Muscle layer of colon (tissue), 2 donors: ENCODE measurements around the gene MARS1.
A peak's percentile ranks its signal among the peaks of the same experiment; 100 is the strongest.

Source experiments
- H3K27ac ChIP-seq: one replicate; pipeline ENCODE4 v1.7.0; 2013; ENCODE audit warnings: low read depth, mild to moderate bottlenecking, low read length, moderate library complexity
- H3K27me3 ChIP-seq, 2 donors: one replicate each; pipeline ENCODE4 v1.7.0; 2013; ENCODE audit warnings: low read length in 2 of 2, mild to moderate bottlenecking in 2 of 2; ENCODE audit not compliant: insufficient read depth in 2 of 2, control insufficient read depth in 1 of 2
- H3K36me3 ChIP-seq: one replicate; pipeline ENCODE4 v1.7.0; 2013; ENCODE audit warnings: mild to moderate bottlenecking, low read length; ENCODE audit not compliant: insufficient read depth
- H3K4me1 ChIP-seq: one replicate; pipeline ENCODE4 v1.7.0; 2013; ENCODE audit warnings: mild to moderate bottlenecking, low read length; ENCODE audit not compliant: insufficient read depth
- H3K4me3 ChIP-seq, 2 donors: one replicate each; pipeline ENCODE4 v1.7.0; 2013; ENCODE audit warnings: low read length in 2 of 2, low read depth in 1 of 2, mild to moderate bottlenecking in 1 of 2, moderate library complexity in 1 of 2
- H3K9ac ChIP-seq: one replicate; pipeline ENCODE4 v1.7.0; 2013; ENCODE audit warnings: low read length
- H3K9me3 ChIP-seq: one replicate; pipeline ENCODE4 v1.7.0; 2013; ENCODE audit warnings: mild to moderate bottlenecking, low read length
- donor health status: abdominal sarcoma.
- donor health status: Adenocarcinoma of cecum.

Gene MARS1

DNA sequence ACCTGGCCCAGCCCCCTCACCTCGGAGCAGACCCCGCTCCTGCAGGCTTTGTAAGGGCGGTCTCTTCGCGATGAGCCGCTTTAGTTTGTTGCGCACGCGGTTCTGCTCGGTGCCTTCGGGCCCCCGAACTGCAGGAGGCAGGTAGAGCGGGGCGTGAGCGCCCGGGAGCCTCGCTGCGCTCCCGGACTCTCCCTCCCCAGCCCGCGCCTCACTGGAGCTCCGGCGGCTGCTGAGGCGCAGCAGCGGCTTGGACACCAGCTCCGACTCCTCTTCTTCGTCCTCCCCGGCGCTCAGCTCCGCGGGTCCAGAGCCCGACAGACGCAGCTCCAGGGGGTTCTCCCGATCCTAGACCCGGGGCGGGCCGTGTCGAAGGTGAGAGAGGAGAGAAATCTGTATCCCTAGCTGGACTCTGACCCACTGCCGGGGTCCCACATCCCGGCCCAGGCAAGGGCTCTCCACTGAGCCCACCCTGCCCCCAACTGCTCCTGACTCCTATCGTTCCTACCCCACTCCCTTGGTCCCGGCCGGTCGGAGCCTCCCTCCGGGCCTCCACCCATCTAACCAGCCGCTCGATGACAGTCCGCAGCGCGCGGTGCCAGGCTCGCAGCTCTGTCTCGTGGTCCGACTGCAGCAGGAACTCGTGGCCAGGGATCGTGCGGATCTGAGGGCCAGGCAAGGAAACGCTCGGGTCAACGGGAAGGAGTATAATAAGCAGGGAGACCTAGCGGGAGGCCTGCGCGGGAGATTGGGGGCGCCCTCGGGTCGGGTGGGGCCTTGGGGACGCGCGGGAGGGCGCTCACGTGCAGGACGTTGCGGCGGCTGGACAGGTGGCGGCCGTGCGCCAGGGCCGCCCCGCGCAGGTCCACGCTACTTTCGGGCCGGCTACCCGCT, 12.4 kb upstream of the MARS1 start:
- H3K36me3 ChIP-seq = no peaks in the 10 kb centered on the region
- H3K27me3 ChIP-seq = peaks cover 22 to 48% of the 10 kb centered on the region in 2 donors
- no peaks in the 10 kb centered on the region for H3K9me3 ChIP-seq
- H3K9ac ChIP-seq = no peak overlapping the region
- H3K4me1 ChIP-seq = peaks cover 6% of the 10 kb centered on the region
- no peak overlapping the region for H3K27ac ChIP-seq
- H3K4me3 ChIP-seq = peak overlapping the region; percentile 56 to 62

DNA sequence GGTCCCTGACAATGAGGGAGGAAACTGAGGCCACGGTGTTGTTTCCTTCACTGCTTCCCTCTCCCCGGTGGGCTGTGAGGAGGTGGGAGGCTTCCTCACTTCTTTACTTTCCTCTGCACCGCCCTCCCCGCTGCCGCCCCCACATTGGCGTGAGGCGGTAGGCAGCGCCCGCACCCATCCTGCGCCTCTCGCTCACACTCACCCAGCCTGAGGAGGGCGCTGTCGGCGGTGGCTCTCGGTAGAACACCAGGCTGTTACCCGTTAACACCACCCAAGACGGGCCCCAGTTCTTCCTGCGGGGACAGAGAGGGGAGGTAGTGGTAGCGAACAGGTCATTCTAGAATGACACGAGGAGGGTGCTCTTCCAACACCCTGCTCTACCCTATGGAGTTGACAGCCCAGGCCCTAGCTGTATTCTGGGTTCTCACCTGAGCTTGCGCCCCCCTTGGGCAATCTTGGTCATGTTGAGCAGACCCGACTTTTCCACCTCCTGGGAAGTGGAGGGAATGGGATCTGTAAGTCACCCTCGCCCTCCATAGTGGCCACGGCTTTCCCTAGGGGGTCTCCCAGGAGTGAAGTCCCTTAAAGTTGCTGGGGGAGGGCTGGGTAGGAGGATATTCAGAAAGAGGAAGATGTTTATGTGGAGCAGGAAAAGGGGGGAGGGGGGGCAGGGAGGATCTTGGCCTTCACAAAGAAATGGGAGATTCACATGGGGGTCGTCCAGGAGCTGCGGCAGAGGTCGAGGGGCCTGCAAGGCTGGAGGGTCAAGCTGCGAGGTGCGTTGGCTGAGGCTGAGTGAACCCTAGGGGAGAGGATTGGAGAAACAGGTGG, 11.5 kb upstream of the MARS1 start:
- Histone ChIP-seq H3K27ac (no peak overlapping the region), H3K36me3 (no peaks in the 10 kb centered on the region), H3K4me1 (peaks cover 6% of the 10 kb centered on the region), H3K4me3 (peak overlapping the region; percentile 56 to 62), H3K9me3 (no peaks in the 10 kb centered on the region), H3K9ac (no peak overlapping the region), H3K27me3 (peaks cover 22 to 48% of the 10 kb centered on the region in 2 donors)

DNA sequence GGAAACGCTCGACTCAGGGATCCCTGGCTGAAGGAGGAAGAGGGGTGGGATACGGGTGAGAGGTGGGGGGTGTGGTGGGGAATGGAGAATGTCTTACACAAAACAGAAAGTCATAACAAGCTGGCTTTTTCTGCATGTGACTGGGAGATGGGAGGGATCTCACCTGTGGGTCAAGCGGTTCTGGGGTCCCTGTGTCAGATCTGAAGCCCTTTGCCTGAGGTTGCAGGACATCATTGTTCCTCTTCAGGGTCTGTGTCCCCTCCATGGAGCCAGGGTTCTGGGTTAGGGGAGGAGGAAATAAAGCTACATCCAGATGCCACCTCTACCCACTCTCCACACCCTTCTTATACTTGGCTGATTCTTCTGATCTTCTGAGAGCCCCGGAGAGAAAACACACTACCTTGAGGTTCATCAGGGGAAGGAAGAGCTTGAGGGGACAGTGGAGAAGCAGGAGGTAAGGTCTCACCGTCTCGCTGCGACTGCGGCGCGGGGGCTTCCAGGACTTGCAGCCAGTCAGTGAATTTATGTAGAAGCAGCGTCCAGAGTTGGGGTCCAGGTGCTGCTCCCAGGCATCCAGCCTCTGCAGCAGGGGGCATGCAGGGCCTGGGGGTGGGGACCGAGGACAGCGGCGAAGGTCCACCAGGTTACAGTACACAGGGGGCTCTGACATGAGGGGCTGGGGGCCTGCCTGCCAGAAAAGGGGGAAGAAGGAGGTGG, 10.7 kb upstream of the MARS1 start:
- Histone ChIP-seq H3K9ac (no peak overlapping the region), H3K27ac (no peak overlapping the region), H3K27me3 (peaks cover 22 to 45% of the 10 kb centered on the region in 2 donors), H3K9me3 (no peaks in the 10 kb centered on the region), H3K4me1 (peaks cover 6% of the 10 kb centered on the region), H3K36me3 (no peaks in the 10 kb centered on the region), H3K4me3 (no peak overlapping the region)

DNA sequence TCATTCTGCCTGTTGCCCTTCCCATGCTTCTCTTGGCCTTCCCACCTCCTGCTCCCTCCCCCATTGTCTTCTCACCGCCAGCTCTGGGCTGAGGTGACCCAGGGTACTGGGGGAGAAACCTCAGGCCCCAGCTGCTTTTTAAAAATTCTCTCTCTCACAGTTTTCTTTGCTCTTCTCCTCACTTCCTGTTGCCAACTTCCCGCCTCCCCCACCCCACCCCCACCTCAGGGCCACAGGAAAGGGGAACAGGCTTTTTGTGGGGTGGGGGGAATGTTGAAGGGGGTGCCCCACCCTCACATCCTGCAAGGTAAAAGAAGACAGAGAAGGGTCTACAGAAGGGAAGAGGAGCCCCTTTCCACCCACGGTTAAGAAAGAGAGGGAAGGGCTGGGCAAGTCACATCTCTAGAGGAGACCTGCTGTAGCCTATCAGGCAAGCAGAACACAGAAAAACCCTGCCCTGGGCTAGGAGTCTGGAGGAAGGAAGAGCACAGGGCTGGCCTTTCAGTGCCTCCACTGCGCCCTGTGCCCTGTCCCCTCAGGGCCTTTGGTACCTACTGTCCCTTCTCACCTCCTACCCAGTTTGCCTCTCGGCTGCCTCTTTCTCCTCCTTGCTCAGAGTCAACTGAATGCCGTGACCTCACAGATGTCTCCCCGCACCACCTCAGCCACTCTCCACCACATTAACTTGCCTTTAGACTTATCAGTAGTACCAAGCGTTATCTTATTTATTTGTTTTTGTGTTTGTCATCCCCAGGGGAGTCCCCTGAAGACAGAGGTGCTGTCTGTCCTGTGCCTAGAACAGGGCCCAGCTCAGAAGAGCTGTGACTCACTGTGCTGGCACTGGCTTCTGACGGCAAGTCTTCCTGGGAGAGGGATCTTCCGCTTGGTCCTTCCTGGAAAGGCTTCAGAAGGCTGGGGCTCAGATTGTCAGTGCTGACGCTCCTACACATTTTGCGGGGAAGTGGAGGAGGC, 9.9 kb upstream of the MARS1 start:
- no peaks in the 10 kb centered on the region for H3K36me3 ChIP-seq
- no peak overlapping the region for H3K27ac ChIP-seq
- H3K9me3 ChIP-seq = no peaks in the 10 kb centered on the region
- H3K4me1 ChIP-seq = peaks cover 6% of the 10 kb centered on the region
- H3K27me3 ChIP-seq = peaks cover 22 to 45% of the 10 kb centered on the region in 2 donors
- no peak overlapping the region for H3K9ac ChIP-seq
- H3K4me3 ChIP-seq = no peak overlapping the region

DNA sequence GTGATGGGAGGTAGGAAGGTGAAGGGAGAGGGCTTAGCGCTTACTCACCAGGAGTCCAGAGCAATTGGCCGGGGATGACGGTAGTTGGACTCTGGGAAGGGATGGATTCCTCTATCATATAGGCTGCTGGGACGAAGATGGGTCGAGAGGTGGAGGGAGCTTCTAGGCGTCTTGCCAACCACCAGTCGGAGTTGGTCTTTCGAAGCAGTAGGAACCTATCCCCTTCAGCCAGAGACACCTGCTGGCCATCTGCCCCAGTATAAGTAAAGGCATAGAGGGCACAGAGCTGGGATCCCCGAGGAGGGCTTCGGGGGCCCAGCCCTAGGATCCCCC, 8.9 kb upstream of the MARS1 start:
- Histone ChIP-seq H3K36me3 (no peaks in the 10 kb centered on the region), H3K27me3 (peaks cover 20 to 43% of the 10 kb centered on the region in 2 donors), H3K9ac (no peak overlapping the region), H3K27ac (no peak overlapping the region), H3K4me1 (peaks cover 6% of the 10 kb centered on the region), H3K9me3 (no peaks in the 10 kb centered on the region), H3K4me3 (no peak overlapping the region)

DNA sequence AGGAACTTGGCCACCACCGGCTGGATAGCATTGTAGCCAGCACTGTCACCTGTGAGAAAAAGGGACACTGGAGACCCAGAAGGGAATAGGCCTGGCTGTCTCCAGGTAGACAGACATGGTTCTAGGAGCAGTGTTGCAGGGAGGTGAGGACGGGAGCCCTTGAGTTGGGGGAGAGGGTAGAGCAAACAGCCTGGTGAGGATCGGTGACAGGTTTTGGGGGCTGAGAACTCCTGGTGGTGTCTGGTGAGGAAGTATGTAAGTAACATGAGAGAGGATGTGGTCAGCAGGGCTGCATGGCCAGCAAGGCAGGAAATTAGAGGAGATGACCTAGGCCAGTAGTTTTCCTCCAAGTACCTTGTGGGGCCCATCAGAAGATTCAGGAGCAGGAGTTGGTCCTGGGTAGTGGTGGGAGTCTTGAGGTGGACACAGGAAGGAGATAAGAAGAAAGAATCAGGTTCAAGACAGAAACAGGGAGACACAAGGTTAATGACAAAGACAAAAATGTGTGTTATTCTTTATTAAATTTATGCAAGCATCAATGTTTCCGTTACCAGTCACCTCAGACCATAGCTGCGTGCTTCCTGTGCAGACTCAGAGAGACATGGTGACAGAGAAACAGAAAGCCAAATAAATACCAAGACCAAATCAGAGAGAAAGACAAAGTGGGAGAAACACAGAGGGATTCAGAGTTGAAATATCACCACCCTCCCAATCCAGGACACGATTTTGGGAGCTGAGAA, 8.3 kb upstream of the MARS1 start, which contains the start of gene ARHGAP9:
Gene ARHGAP9, minus strand, starts transcription at position 491 of the 740 bp plus-strand sequence. Its CDS starts 460 bp downstream, at position 31.
- Histone ChIP-seq H3K4me1 (peaks cover 6% of the 10 kb centered on the region), H3K27me3 (peaks cover 15 to 38% of the 10 kb centered on the region in 2 donors), H3K27ac (no peak within 1 kb of the TSS), H3K36me3 (no peaks in the 10 kb centered on the region), H3K9ac (no peak within 1 kb of the TSS), H3K4me3 (no peak within 1 kb of the TSS), H3K9me3 (no peaks in the 10 kb centered on the region)

DNA sequence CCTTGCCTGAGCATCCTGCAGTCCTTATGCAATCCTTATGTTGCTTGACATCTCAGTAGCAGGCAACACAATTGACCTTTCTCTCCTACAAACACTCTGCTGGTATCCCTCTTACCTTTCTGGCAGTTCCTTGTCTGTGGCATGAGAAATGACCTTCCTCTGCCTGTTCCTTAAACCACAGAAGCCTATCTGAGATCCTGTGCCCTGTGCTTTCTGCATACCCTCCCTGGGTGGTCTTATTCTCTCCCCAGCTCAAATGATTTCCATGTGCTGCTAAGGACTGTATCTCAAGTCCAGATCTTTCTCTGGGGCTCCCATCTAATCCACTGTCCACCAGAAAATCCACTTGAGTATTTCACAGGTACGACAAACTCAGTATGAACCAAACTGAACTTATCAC, 6.2 kb upstream of the MARS1 start:
- no peak overlapping the region for H3K27ac ChIP-seq
- peaks cover 8 to 19% of the 10 kb centered on the region in 2 donors for H3K27me3 ChIP-seq
- H3K9me3 ChIP-seq = no peaks in the 10 kb centered on the region
- H3K4me3 ChIP-seq = no peak overlapping the region
- no peaks in the 10 kb centered on the region for H3K36me3 ChIP-seq
- no peak overlapping the region for H3K9ac ChIP-seq
- H3K4me1 ChIP-seq = no peaks in the 10 kb centered on the region

DNA sequence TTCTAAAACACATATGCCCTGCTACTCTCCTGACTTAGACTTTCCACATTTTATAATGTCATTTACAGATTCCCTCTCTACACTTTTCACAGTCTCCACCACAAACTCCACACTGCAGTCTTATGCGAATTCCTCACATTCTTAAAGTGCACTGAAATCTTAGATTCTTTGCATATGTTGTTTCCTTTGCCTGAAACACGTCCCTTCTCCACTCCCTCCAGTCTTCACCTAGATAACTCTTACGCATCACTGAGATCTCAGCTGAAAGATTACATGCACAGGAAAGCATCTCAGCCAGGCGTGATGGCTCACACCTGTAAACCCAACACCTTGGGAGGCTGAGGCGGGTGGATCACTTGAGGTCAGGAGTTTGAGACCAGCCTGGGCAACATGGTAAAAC, 4.4 kb upstream of the MARS1 start:
- no peak overlapping the region for H3K9ac ChIP-seq
- H3K27ac ChIP-seq = no peak overlapping the region
- no peaks in the 10 kb centered on the region for H3K36me3 ChIP-seq
- peaks cover 1% of the 10 kb centered on the region for H3K4me1 ChIP-seq
- no peaks in the 10 kb centered on the region for H3K9me3 ChIP-seq
- no peak overlapping the region for H3K4me3 ChIP-seq
- peaks cover 0 to under 1% of the 10 kb centered on the region in 2 donors for H3K27me3 ChIP-seq

DNA sequence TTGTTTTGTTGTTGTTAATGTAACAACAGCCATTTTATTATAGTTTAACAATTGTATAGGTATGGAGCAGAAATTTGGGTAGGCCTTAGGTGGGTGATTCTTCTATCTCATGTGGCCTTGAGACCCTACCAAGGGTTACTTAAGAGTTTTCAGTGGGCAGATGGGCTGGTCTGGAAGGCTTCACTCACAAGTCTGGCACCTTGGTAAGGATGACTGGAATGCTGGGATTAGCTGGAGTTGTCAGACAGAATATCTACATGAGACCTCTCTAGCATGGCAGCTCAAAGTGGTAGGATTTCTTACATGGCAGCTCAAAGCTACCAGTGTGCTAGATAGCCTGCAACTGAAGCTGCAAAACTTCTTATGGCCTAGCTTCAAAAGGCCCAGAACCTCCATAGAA, 2.2 kb upstream of the MARS1 start:
- H3K27me3 ChIP-seq = no peaks in the 10 kb centered on the region
- no peak overlapping the region for H3K27ac ChIP-seq
- H3K9ac ChIP-seq = no peak overlapping the region
- H3K4me3 ChIP-seq = no peak overlapping the region
- H3K4me1 ChIP-seq = peaks cover 13% of the 10 kb centered on the region
- H3K36me3 ChIP-seq = peaks cover 20% of the 10 kb centered on the region
- H3K9me3 ChIP-seq = no peaks in the 10 kb centered on the region

DNA sequence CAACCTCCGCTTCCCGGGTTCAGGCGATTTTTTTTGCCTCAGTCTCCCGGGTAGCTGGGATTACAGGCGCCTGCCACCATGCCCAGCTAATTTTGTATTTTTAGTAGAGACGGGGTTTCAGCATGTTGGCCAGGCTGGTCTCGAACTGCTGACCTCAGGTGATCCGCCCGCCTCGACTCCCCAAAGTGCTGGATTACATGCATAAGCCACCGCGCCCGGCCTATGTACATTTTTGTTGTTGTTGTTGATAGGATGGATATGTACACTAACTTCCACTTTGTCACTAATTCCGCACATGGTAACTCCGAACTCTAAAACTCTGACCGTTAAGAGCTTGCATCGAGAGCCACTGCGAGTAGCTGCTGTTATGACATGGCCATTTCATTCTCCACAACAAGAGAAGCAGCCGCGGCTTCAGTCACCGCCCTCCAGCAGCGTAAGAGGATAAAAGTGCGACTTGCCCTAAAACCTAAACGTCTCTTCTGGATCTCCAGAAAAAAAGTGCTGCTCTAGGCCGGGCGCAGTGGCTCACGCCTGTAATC, 742 bp upstream of the MARS1 start:
- peaks cover 32% of the 10 kb centered on the region for H3K36me3 ChIP-seq
- peak overlapping the region; percentile 15 to 98 for H3K4me3 ChIP-seq
- no peaks in the 10 kb centered on the region for H3K9me3 ChIP-seq
- peaks cover 13% of the 10 kb centered on the region for H3K4me1 ChIP-seq
- no peak overlapping the region for H3K27ac ChIP-seq
- no peak overlapping the region for H3K9ac ChIP-seq
- no peaks in the 10 kb centered on the region for H3K27me3 ChIP-seq
